IPS-15b (cell line): ENCODE measurements around the gene HOXD8.

Source experiments
- H3K27me3 ChIP-seq: one replicate; pipeline ENCODE4 v1.6.1; 2013; ENCODE audit warnings: low read length; ENCODE audit not compliant: control insufficient read depth, insufficient read depth
- H3K36me3 ChIP-seq: one replicate; pipeline ENCODE4 v1.6.1; 2013; ENCODE audit warnings: low read length; ENCODE audit not compliant: control insufficient read depth, insufficient read depth
- H3K4me1 ChIP-seq: one replicate; pipeline ENCODE4 v1.6.1; 2013; ENCODE audit warnings: mild to moderate bottlenecking, low read length; ENCODE audit not compliant: control insufficient read depth, insufficient read depth
- H3K4me3 ChIP-seq: one replicate; pipeline ENCODE4 v1.5.1; 2013; ENCODE audit warnings: low read depth, low read length
- H3K9ac ChIP-seq: one replicate; pipeline ENCODE4 v1.6.1; 2013; ENCODE audit warnings: low read depth, mild to moderate bottlenecking, low read length
- H3K9me3 ChIP-seq: one replicate; pipeline ENCODE4 v1.6.1; 2013; ENCODE audit warnings: mild to moderate bottlenecking, low read length; ENCODE audit not compliant: control insufficient read depth, insufficient read depth

HOXD8 gene

DNA sequence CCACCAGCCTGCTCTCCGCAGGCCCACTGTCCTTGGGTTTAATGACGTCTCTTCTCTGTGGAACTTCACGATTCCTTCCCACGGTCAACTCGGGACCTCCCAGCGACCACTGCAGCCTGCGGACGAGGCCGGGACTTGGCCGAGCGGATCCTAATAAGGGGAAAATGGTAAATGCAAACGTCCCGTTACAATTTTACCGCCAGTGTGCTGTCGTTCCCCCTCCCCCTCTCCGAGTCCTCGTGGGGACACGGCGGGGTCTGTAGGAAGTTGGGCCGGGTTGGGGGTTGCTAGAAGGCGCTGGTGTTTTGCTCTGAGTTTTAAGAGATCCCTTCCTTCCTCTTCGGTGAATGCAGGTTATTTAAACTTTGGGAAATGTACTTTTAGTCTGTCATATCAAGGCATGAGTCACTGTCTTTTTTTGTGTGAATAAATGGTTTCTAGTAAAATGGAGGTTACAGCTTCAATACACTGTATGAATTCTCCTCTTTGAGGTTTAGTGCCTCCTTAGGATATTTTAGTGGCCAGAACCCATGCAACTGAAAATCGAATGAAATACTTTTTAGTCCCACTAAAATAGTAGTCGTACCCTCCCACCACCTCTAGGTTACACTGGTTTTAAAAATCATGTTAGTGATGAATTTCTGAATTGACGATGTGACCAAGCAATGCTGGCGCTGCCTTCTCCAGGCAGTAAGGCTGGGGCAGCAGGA, 20.2 kb upstream of the HOXD8 start:
- Histone ChIP-seq H3K27me3 (peaks cover 94% of the 10 kb centered on the region), H3K9ac (no peak overlapping the region), H3K9me3 (no peaks in the 10 kb centered on the region), H3K4me1 (peaks cover 2% of the 10 kb centered on the region), H3K4me3 (no peak overlapping the region), H3K36me3 (no peaks in the 10 kb centered on the region)

DNA sequence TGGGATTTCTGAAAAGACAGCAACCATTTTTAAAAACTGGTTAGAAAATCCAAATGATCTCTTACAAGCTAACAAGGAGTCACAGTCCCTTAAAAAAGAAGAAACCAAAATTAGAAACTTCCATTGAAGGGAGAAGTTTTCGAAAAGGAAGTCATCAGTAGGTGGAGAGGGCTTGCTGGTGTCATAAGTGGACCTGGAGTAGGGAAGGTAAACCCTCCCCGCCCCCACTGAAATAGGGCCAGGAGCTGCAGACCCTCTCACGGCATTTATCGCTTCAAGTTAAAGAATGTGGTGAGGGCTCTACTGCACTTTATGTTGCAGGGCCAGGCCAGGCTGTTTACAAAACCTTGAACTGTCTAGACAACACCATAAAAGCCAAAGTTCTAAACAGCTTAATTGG, 19.6 kb upstream of the HOXD8 start:
- Histone ChIP-seq H3K4me1 (peaks cover 2% of the 10 kb centered on the region), H3K27me3 (peaks cover 94% of the 10 kb centered on the region), H3K4me3 (peak overlapping the region; percentile 5), H3K36me3 (no peaks in the 10 kb centered on the region), H3K9ac (no peak overlapping the region), H3K9me3 (no peaks in the 10 kb centered on the region)

DNA sequence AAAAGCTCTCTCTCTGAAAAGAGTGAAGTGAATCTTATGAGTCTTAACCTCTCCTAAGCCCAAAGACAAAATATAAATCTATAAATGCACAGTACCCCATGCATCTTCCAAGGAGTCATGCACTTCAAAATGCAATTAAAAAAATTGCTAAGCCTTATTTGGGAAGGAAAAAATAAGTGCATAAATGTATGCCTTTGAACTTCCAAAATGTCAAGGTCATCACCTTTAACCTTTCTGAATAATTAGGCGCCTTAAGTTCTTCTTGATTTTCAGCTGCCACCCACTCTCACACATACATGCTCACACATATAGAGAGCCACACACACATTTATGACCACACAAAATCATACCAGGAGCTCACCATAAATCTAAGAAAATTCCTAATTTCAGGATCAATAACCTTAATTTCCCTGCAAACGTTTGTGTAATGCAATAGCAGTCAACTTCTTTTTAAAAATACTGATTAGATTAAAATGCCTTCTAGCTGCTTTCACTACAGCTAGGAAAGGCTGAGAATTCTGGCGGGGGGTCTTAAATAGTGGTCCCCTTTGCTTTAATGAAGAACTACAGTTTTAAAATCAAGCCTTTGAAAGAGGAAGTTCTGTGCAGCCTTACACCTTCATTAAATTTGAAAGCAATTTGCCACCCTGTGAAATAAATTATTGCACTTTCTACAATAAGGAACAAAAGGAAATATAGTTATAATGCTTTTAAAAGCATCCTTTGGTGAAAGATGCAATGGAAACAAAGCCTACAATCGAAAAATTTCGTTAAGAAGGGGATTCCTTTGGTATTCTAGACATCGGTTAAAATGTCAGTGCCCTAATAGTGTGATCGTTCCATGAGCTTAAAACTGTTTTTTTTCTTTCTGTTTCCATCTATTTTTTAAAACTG, 18.8 kb upstream of the HOXD8 start:
- peak overlapping the region; percentile 5 for H3K4me3 ChIP-seq
- H3K27me3 ChIP-seq: peaks cover 94% of the 10 kb centered on the region
- no peaks in the 10 kb centered on the region for H3K36me3 ChIP-seq
- peaks cover 2% of the 10 kb centered on the region for H3K4me1 ChIP-seq
- no peak overlapping the region for H3K9ac ChIP-seq
- no peaks in the 10 kb centered on the region for H3K9me3 ChIP-seq

DNA sequence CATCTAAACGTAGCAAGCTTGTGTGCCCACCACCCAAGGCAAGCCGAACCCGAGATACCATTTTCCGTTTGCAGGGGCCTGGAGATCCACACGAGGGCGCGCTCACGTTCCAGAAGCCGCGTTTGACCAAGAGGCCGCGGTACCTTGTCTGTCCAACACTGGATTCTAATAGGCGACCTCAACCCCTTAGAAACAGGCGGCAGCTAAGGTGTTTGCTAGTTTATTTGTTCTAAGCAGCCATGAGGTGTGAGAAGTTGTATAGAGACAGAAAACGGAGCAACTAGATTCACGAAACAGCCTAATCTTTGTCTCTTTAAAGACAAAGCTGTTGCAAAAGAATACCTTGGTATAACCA, 18.2 kb upstream of the HOXD8 start:
- Histone ChIP-seq H3K9ac (no peak overlapping the region), H3K4me1 (peaks cover 2% of the 10 kb centered on the region), H3K4me3 (no peak overlapping the region), H3K27me3 (peaks cover 94% of the 10 kb centered on the region), H3K36me3 (no peaks in the 10 kb centered on the region), H3K9me3 (no peaks in the 10 kb centered on the region)

DNA sequence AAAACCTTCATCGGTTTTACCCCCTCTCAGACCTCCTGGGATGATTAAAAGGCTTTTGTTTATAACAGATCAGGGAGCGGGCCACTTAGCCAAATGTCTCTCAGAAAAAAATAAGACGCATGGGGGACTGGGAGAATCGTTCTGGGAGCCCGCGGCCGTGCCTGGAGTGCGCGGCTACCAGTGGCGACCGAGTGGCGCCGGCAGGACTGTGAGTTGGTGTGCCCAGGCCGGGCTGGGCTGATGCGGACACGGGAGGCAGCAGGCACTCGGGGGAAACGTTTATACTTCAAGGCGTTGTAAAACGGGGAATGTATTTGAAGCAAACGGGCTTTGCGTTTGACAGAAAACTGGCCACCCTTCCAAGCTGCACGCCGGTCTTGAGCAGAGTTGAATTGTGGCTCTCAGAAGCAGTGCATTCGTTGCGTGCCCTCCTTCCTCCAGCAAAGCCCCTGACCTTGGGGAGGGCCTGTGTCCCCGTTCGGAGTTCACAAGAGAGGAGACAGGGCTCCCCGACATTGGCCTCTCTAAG, 17.6 kb upstream of the HOXD8 start:
- Histone ChIP-seq H3K27me3 (peaks cover 97% of the 10 kb centered on the region), H3K4me3 (peak overlapping the region; percentile 16), H3K36me3 (no peaks in the 10 kb centered on the region), H3K9me3 (no peaks in the 10 kb centered on the region), H3K4me1 (peaks cover 2% of the 10 kb centered on the region), H3K9ac (no peak overlapping the region)

DNA sequence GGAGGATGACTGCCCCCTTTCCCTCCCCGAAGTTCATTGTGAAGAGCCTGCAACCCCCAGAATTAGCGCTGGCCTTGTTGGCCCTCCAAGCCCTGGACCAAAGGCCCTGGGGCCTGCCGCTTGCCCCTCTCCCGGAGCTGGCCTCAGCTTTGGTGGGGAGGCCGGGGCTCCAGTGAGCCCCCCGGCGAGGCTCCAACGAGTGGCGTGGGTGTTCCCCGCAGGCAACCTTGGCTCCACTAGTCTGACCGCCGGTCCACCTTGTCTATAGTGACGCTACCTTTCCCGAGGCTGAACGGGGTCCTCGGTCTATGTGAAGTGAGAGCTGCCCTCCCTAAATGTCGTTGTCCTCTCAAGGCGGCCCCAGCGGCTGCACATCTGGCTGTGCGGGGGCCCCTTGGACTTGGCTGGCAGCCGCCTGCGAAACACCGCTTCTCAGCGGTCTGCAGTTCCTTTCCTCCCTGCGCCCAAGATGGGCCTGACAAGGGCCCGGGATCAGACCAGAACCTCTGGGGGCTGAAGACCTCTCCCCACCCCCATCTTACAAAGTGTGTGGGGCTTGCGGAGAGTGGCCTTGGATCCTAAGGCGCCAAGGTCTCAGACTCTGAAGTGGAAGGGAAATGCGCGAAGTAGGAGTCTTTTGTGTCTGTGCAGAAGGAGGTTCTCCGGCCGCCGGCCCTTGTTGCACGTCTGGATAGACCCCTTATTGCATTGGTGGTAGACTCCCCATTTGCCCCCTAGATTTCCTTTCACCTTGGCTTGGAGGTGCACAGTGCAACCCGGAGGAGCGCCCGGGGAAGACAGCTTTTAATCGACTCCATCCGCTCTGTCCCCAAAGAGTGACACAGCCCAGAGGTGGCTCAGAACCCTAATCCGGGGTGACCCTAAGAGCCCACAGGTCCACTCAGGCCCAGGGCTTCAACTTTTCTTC, 16.9 kb upstream of the HOXD8 start:
- Histone ChIP-seq H3K27me3 (peaks cover 98% of the 10 kb centered on the region), H3K4me3 (peak overlapping the region; percentile 16), H3K9me3 (no peaks in the 10 kb centered on the region), H3K4me1 (peaks cover 2% of the 10 kb centered on the region), H3K9ac (no peak overlapping the region), H3K36me3 (no peaks in the 10 kb centered on the region)

DNA sequence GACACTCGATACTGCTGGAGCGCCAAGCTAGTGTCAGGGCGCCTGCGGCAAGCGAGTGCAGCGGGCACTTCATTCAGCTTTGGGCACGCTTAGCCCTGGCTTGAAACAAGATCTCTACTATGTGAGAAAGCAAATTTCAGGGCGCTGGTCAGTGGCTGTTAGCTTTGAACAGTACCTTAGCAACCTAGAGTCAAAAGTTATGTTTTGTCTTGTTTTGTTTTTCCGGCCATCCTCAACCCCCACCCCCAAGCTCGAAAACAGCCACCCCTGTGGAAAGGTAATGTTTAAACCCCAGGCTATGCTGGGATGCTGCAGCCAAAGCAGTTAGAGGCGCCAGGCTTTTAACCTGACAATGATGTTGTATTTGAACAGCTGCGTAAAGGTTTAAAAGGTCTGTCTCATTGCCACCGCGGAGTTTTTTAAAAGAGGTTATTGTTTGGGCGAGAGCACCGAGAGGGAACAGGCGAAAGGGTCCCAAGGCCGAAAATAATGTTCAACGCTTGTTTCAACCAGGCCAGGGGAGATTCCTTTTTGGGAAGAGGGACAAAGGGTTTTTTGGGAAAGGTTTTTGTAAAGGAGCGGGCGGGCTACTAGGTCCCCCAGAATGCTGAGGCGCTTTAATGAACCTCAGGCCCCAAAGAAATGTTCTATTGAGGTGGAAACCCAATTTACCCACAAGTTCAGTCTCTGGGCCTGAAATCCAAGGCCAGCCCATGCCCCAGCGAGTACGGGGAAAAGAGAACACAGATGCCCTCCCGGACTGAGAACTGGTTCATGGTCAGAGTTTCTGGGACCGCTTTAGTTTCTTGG, 15.2 kb upstream of the HOXD8 start:
- Histone ChIP-seq H3K9me3 (no peaks in the 10 kb centered on the region), H3K27me3 (peaks cover 100% of the 10 kb centered on the region), H3K4me3 (peak overlapping the region; percentile 18), H3K9ac (no peak overlapping the region), H3K36me3 (no peaks in the 10 kb centered on the region), H3K4me1 (peaks cover 2% of the 10 kb centered on the region)

DNA sequence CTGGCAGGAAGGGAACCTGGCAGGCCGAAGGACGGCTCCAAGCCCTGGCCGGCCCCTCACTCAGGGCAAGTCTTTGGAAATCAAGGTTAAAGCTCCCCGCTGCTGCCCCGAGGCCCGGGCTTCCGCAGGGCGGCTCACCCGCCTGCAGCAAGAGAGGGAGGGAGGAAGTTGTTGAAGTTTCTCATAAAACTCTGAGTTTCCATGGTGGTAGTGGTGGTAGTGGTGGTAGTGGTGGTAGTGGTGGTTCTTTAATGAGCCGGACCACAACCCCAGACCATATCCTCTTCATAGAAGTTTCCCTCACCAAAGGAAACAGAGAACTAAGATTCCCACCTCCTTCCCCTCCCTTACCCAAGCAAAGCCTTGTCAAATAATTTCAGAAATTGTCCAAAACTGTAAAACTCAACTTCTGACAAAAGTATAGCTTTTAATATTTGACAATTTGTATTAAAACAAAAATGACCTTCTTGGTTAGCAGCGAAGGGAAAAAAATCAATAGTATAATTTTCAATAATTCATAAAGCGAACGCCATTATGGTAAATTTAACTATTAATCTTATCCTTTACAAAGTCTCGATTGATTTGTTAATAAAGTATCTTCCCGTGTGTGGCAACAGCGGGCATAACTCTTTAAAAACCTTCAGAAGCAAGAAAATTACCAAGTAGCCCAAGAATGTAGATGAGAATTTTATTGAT, 14.4 kb upstream of the HOXD8 start:
- H3K4me3 ChIP-seq: no peak overlapping the region
- no peak overlapping the region for H3K9ac ChIP-seq
- H3K36me3 ChIP-seq: no peaks in the 10 kb centered on the region
- peaks cover 2% of the 10 kb centered on the region for H3K4me1 ChIP-seq
- no peaks in the 10 kb centered on the region for H3K9me3 ChIP-seq
- H3K27me3 ChIP-seq: peaks cover 100% of the 10 kb centered on the region

DNA sequence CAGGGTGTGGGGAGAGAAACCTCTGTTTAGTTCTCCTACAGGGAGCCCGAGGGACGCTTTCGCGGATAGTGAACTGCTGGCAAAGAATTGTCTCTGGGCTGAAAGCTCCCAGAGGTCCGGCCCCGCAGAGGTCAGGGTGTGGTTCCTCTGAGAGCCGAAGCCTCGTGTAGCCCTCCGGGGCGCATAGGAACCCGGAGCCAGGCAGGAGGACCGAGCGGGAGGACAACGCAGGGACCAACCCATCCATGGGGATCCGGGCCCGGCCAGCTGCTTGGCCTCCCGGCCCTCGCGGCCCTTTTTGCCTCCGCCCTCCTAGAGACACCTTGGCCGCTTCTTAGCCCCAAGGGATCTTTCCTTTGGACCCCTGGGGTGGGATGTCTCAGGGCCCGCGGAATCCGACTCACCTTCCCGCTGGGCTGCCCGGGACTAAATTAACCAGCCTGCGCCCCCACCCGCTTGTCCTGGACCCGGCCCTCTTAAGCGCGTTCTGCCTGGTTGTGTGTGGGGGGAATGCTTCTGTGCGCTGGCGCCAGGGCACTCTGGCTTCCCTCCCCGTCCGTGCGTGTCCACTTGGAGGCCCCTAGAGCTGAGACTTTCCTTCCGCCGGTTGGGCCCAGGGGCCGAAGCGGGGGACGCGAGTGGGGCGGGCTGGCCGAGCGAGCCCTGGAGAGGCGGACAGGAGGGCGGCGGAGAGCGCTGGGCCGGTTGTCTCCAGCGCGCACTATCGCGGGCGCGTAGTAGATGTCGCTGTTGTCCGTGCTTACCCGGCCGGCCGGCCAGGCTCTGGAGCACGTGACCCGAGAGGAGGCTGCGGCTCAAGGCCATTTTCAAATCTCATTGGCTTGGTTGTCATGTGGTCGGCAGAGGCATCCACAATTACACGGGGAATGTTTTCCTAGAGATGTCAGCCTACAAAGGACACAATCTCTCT, 13.4 kb upstream of the HOXD8 start, which contains the start of gene HOXD10:
HOXD10 (plus strand) TSS at position 896 of the 931 bp plus-strand sequence. CDS start 56 bp downstream, outside the sequence.
- Histone ChIP-seq H3K4me1 (peaks cover 2% of the 10 kb centered on the region), H3K27me3 (peaks cover 100% of the 10 kb centered on the region), H3K4me3 (peak within 1 kb of the TSS; percentile 26), H3K36me3 (no peaks in the 10 kb centered on the region), H3K9me3 (no peaks in the 10 kb centered on the region), H3K9ac (no peak within 1 kb of the TSS)
